ENCODE results near the gene CXCL9. TPM values are rescaled to one million over a fixed set of nuclear protein-coding genes. Genes with fewer than 3 reads are reported as not detected.

CXCL9 gene
- total and polyA plus RNA-seq, 8 donors, result 0.25 to 4.3 (median 0.81) TPM; not detected in 2

DNA sequence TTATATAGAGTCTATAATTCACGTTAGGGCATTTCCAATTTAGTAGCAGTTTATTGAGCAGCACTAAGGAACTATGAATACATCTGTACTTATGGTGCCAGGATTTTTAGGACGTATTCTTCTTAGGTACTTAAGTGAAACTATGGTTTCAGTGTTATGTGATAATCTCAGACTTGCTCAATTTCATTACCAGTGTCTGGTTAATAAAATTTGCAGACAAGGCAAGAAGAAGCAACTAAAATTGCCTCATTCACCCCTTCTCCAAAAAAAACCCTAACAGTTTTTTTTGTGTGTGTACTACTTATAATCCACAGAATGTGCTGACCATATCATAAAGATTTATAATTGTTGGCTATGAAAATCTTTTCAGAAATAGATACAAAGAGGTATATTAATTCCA, 22.0 kb upstream of the CXCL9 start:
- Histone ChIP-seq H3K4me3 (no peak overlapping the region), H3K4me1 (peaks cover 0 to 13% (median 5%) of the 10 kb centered on the region in 4 donors), H3K9me3 (no peaks in the 10 kb centered on the region), H3K36me3 (no peaks in the 10 kb centered on the region), H3K27ac (no peak overlapping the region), H3K27me3 (no peaks in the 10 kb centered on the region)
- intact Hi-C loops (cut with DNase I; ENCODE audit: low total_unique reads), result no loop called here
- TF ChIP-seq POLR2AphosphoS5 (IDR thresholded peaks at IDR 0.05), result no peak
- TF ChIP-seq POLR2A (IDR thresholded peaks at IDR 0.05), result no peak
- no peak for TF ChIP-seq EP300 (IDR thresholded peaks at IDR 0.05)
- TF ChIP-seq, protein P1, sequence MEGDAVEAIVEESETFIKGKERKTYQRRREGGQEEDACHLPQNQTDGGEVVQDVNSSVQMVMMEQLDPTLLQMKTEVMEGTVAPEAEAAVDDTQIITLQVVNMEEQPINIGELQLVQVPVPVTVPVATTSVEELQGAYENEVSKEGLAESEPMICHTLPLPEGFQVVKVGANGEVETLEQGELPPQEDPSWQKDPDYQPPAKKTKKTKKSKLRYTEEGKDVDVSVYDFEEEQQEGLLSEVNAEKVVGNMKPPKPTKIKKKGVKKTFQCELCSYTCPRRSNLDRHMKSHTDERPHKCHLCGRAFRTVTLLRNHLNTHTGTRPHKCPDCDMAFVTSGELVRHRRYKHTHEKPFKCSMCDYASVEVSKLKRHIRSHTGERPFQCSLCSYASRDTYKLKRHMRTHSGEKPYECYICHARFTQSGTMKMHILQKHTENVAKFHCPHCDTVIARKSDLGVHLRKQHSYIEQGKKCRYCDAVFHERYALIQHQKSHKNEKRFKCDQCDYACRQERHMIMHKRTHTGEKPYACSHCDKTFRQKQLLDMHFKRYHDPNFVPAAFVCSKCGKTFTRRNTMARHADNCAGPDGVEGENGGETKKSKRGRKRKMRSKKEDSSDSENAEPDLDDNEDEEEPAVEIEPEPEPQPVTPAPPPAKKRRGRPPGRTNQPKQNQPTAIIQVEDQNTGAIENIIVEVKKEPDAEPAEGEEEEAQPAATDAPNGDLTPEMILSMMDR (IDR thresholded peaks at IDR 0.05), result no peak
- 70 to 81% (median 80%) methylated on average over 2 of the region's 2 CpGs for WGBS, 5 donors
- DNase-seq, result no peak

- Histone ChIP-seq H3K9me3 (no peaks in the 10 kb centered on the region), H3K27me3 (no peaks in the 10 kb centered on the region), H3K27ac (peak overlapping the region in 1 of 5 donors; percentile 10), H3K36me3 (no peaks in the 10 kb centered on the region), H3K4me3 (peak overlapping the region in 3 of 4 donors; percentile 3 to 22 (median 18)), H3K4me1 (peaks cover 0 to 19% (median 6%) of the 10 kb centered on the region in 4 donors)
- intact Hi-C loops (cut with DNase I; ENCODE audit: low total_unique reads), result no loop called here
- peak in 1 of 2 donors; percentile 70 for DNase-seq
- TF ChIP-seq POLR2AphosphoS5 (IDR thresholded peaks at IDR 0.05) (no peak), EP300 (IDR thresholded peaks at IDR 0.05) (no peak)
- TF ChIP-seq, protein P1 (IDR thresholded peaks at IDR 0.05), result no peak
- WGBS, 5 donors, result 3 to 11% (median 7%) methylated on average over 6 of the region's 6 CpGs
These were observed 21.0 kb upstream of the CXCL9 start for GRCh38 chr4:76028350-76028765.

DNA sequence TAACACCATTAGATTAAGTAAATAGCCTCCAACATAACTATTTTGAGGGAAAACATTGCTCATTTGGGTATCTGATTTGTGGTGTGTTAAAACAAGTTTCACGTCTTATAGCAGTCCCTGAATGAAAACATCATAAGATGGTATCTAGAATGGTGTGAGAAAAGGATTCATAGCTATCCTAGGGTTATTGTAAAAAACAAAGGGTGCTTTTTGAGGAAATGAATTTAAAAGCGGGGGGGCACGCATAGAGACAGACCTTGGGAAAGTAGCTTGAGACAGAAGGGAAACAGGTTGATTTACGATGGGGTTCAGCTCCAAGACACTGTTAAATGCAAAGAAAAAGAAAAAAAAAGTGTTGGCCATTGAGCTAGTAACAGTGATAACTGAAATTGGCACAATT, 16.8 kb upstream of the CXCL9 start:
- WGBS, 5 donors, result 78 to 89% (median 84%) methylated on average over 4 of the region's 4 CpGs
- intact Hi-C loops (cut with DNase I; ENCODE audit: low total_unique reads), result no loop called here
- TF ChIP-seq POLR2AphosphoS5 (IDR thresholded peaks at IDR 0.05), result no peak
- no peak for TF ChIP-seq POLR2A (IDR thresholded peaks at IDR 0.05)
- TF ChIP-seq, protein P1 (IDR thresholded peaks at IDR 0.05), result no peak
- TF ChIP-seq EP300 (IDR thresholded peaks at IDR 0.05), result no peak

DNA sequence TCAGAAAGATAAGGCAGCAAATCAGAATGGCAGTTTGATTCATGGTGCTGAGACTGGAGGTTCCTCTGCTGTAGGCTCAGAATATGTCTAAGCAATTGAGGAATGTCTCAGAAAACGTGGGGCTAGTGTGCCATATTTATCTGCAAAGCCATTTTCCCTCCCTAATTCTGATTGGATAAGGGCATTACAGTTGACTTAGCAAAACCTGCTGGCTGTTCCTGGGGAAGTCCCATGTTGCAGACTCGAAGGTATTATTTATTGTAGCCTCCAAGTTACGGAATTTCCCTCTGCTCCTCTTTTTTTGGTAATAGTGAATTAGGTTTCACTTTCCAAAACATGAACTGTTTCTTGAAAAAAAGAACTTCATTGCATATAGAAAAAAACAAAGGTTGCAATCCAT, 16.1 kb upstream of the CXCL9 start, which contains the start of gene CXCL10:
TSS of gene CXCL10 (minus strand) at position 109 of the 400 bp plus-strand sequence. CDS start at position 43, 66 bp downstream.
- WGBS, 5 donors, result 4 to 25% (median 14%) methylated on average over 3 of the region's 3 CpGs
- Histone ChIP-seq H3K27ac (no peak within 1 kb of the TSS), H3K36me3 (no peaks in the 10 kb centered on the region), H3K9me3 (no peaks in the 10 kb centered on the region), H3K4me3 (no peak within 1 kb of the TSS), H3K4me1 (peaks cover 0 to 17% (median 5%) of the 10 kb centered on the region in 4 donors), H3K27me3 (no peaks in the 10 kb centered on the region)
- intact Hi-C loops (cut with DNase I; ENCODE audit: low total_unique reads), result no loop called here
- DNase-seq, result no peak
- no peak for TF ChIP-seq POLR2AphosphoS5 (IDR thresholded peaks at IDR 0.05)
- TF ChIP-seq, protein P1 (IDR thresholded peaks at IDR 0.05), result no peak
- no peak for TF ChIP-seq EP300 (IDR thresholded peaks at IDR 0.05)
- TF ChIP-seq POLR2A (IDR thresholded peaks at IDR 0.05), result no peak

More for the DNA sequence above, 16.8 kb upstream of the CXCL9 start:
- Histone ChIP-seq H3K9me3 (no peaks in the 10 kb centered on the region), H3K27me3 (no peaks in the 10 kb centered on the region), H3K4me1 (peaks cover 0 to 24% (median 7%) of the 10 kb centered on the region in 4 donors), H3K27ac (no peak overlapping the region), H3K4me3 (no peak overlapping the region), H3K36me3 (no peaks in the 10 kb centered on the region)
- DNase-seq, result no peak

Measured in stomach (tissue), 9 donors.